Endothelial cell of umbilical vein (primary cell): ENCODE measurements around the gene PPP1R1A. TPM values are rescaled to one million over a fixed set of nuclear protein-coding genes. Genes with fewer than 3 reads are reported as not detected.

Experiments used
- BruUV-seq: library from RNA; stranded (reverse); fragments of 400-500 nt; replicated peaks from 2 replicates; lab custom pipeline; 2021; lab: Mats Ljungman, UMichigan
- CTCF ChIA-PET: fragments of 300-600, 350-600 bp; sonication (Branson Sonifier 250); formaldehyde crosslinking; loops from one replicate; lab custom pipeline; 2021; ENCODE audit warnings: antibody characterized with exemption, inconsistent platforms; lab: Charles Lee
- POLR2A ChIA-PET: fragments of 300-600, 350-600 bp; sonication (Branson Sonifier 250); formaldehyde crosslinking; loops from one replicate; lab custom pipeline; 2021; ENCODE audit warnings: antibody characterized with exemption, inconsistent platforms; lab: Charles Lee
- DNase-seq: peaks from one replicate; pipeline ENCODE4 v3.0.0-alpha.2; 2011; ENCODE audit warnings: low read depth, low spot score
- FAIRE-seq: peaks from 2 replicates; lab custom pipeline; 2011; peaks lifted over from hg19 to GRCh38; lab: Jason Lieb, UNC
- H2AFZ ChIP-seq: 2 replicates; pipeline ENCODE4 v1.6.0; 2012; ENCODE audit warnings: low read depth, low read length, control low read depth, inconsistent platforms
- H3K27ac ChIP-seq: 2 replicates; pipeline ENCODE4 v1.5.1; 2011; ENCODE audit warnings: low read depth, mild to moderate bottlenecking, control low read depth, low read length, moderate library complexity; ENCODE audit not compliant: insufficient read depth
- H3K27me3 ChIP-seq, 2 experiments: 2 replicates each; pipeline versions ENCODE4 v1.6.0 to v1.6.1; 2011; ENCODE audit warnings: low read length in 2 of 2, mixed read lengths in 1 of 2; ENCODE audit not compliant: control insufficient read depth in 2 of 2, insufficient read depth in 2 of 2
- H3K36me3 ChIP-seq, 2 experiments: 2 replicates in 1 of 2; 3 replicates in 1 of 2; pipeline ENCODE4 v1.5.1; 2011; ENCODE audit warnings: low read length in 2 of 2, mild to moderate bottlenecking in 1 of 2, moderate library complexity in 1 of 2; ENCODE audit not compliant: control insufficient read depth in 2 of 2, insufficient read depth in 2 of 2; ENCODE audit errors: extremely low read depth in 1 of 2
- H3K4me1 ChIP-seq: 3 replicates; pipeline ENCODE4 v1.5.1; 2011; ENCODE audit warnings: mild to moderate bottlenecking, low read length; ENCODE audit not compliant: control insufficient read depth, insufficient read depth; ENCODE audit errors: extremely low read depth
- H3K4me2 ChIP-seq: 2 replicates; pipeline ENCODE4 v1.6.1; 2011; ENCODE audit warnings: low read length, control low read depth, mixed read lengths; ENCODE audit not compliant: insufficient read depth
- H3K4me3 ChIP-seq, 3 experiments: fragments of 200-600 bp in 1 of 3; sonication (generic), shearing (Covaris generic) in 1 of 3; replicated peaks in 1 of 3; 2 replicates each; pipeline ENCODE4 v1.5.1; 2011 to 2016; ENCODE audit warnings: control low read depth in 3 of 3, low read length in 3 of 3, mild to moderate bottlenecking in 2 of 3, inconsistent platforms in 1 of 3, low read depth in 1 of 3, moderate library complexity in 1 of 3; ENCODE audit not compliant: insufficient read depth in 1 of 3
- H3K79me2 ChIP-seq: 2 replicates; pipeline ENCODE4 v1.6.0; 2012; ENCODE audit warnings: low read length, inconsistent platforms; ENCODE audit not compliant: control insufficient read depth, insufficient read depth
- H3K9ac ChIP-seq: replicated peaks from 2 replicates; pipeline ENCODE3; 2011; ENCODE audit warnings: low read length, control low read depth; ENCODE audit not compliant: insufficient read depth; ENCODE audit errors: extremely low read depth
- H3K9me1 ChIP-seq: replicated peaks from 3 replicates; pipeline ENCODE4 v1.6.0; 2011; ENCODE audit warnings: mild to moderate bottlenecking, low read length; ENCODE audit not compliant: control insufficient read depth, insufficient read depth; ENCODE audit errors: extremely low read depth
- H3K9me3 ChIP-seq: replicated peaks from 2 replicates; pipeline ENCODE4 v1.5.1; 2012; ENCODE audit warnings: low read length, inconsistent platforms; ENCODE audit not compliant: control insufficient read depth, insufficient read depth
- H4K20me1 ChIP-seq: replicated peaks from 2 replicates; pipeline ENCODE3; 2011; ENCODE audit warnings: mild to moderate bottlenecking, low read length; ENCODE audit not compliant: control insufficient read depth, insufficient read depth; ENCODE audit errors: extremely low read depth
- CTCF ChIP-seq, 2 donors: IDR thresholded peaks; 1 replicate in 1 of 2; 2 replicates in 1 of 2; pipeline ENCODE4 v1.5.1; 2011; ENCODE audit warnings: low read length in 2 of 2, mild to moderate bottlenecking in 2 of 2, moderate library complexity in 2 of 2, control low read depth in 1 of 2, inconsistent platforms in 1 of 2, low read depth in 1 of 2; ENCODE audit not compliant: insufficient read depth in 1 of 2; ENCODE audit errors: extremely low read depth in 1 of 2
- FOS ChIP-seq: IDR thresholded peaks from 2 replicates; pipeline ENCODE4 v1.6.1; 2011; ENCODE audit warnings: mild to moderate bottlenecking, low read length, moderate library complexity, borderline replicate concordance; ENCODE audit not compliant: insufficient read depth
- MAX ChIP-seq: IDR thresholded peaks from 2 replicates; pipeline ENCODE4 v1.6.1; 2011; ENCODE audit not compliant: insufficient read depth, insufficient read length
- POLR2AphosphoS5 ChIP-seq: IDR thresholded peaks from 2 replicates; pipeline ENCODE4 v1.6.1; 2012; ENCODE audit warnings: low read depth, mild to moderate bottlenecking, control low read depth, low read length, moderate library complexity; ENCODE audit not compliant: insufficient read depth
- dilution Hi-C: fragments of 300-500 bp; cut with MboI; formaldehyde crosslinking; loops from one replicate; pipeline ENCODE4 v1.15.0; 2019; ENCODE audit warnings: low sequenced_read_pairs; ENCODE audit not compliant: extremely low pct_ligation_motif_present
- intact Hi-C: fragments of 100-400 bp; cut with micrococcal nuclease; formaldehyde crosslinking; loops from one replicate; pipeline ENCODE4 v1.10.0; 2022
- polyA plus RNA-seq, 4 experiments: library from polyadenylated mRNA; depleted of rRNA in 3 of 4; stranded (reverse) in 3 of 4; unstranded in 1 of 4; fragments of >200 nt; gene quantifications; 2 replicates each; pipeline versions ENCODE4 v1.2.1 to v1.2.3, GENCODE V29; 2011 to 2012; ENCODE audit warnings: missing spikeins in 1 of 4
- total RNA-seq: library from RNA; stranded (reverse); gene quantifications from 2 replicates; pipeline ENCODE4 v1.2.3, GENCODE V29; 2021

PPP1R1A gene
- total and polyA plus RNA-seq, 2 donors (not counting 3 experiments of a cell fraction or from before 2014, with no cell fraction given): not detected

GRCh38 chr12:54569072-54569471, 19.4 kb downstream of the PPP1R1A start:
- intact Hi-C loops (no loop called here), dilution Hi-C loops (no loop called here)
- POLR2A ChIA-PET: no interaction called here
- Histone ChIP-seq H3K9me1 (no peaks in the 10 kb centered on the region), H3K4me2 (no peak overlapping the region), H2AFZ (no peak overlapping the region), H4K20me1 (no peaks in the 10 kb centered on the region), H3K27me3 (peaks cover 19 to 20% of the 10 kb centered on the region in 2 experiments), H3K27ac (no peak overlapping the region), H3K9me3 (no peaks in the 10 kb centered on the region), H3K4me3 (no peak overlapping the region), H3K36me3 (no peaks in the 10 kb centered on the region), H3K9ac (no peak overlapping the region), H3K79me2 (no peaks in the 10 kb centered on the region), H3K4me1 (no peaks in the 10 kb centered on the region)
- CTCF ChIA-PET: no interaction called here
- TF ChIP-seq MAX: no peak
- no peak for TF ChIP-seq POLR2AphosphoS5
- no TSS peak for BruUV-seq
- DNase-seq (no peak), FAIRE-seq (no peak)

DNA sequence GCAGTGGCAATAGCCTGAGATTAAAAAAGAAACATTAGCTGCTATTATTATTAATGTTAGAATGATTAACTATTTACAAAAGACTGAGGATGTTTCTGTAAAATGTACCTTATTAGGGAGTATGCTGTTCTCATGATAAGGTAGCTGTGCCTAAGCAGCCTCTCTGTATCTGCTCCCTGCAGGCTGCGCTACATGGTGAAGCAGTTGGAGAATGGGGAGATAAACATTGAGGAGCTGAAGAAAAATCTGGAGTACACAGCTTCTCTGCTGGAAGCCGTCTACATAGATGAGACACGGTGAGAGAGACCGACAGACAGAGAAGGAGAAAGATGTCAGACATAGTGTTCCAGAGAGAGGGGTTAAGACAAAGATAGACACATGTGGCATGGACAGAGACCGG, 21.7 kb downstream of the PPP1R1A start:
- TF ChIP-seq FOS (no peak), CTCF (IDR thresholded peaks at IDR 0.05; ENCODE audit: extremely low read depth in 1 of 2, insufficient read depth in 1 of 2, low read depth in 1 of 2, low read length in 2 of 2) (no peak), POLR2AphosphoS5 (no peak)
- intact Hi-C loops (no loop called here), dilution Hi-C loops (no loop called here)
- Histone ChIP-seq H3K79me2 (no peaks in the 10 kb centered on the region), H3K27ac (no peak overlapping the region), H3K27me3 (peaks cover 19 to 26% of the 10 kb centered on the region in 2 experiments), H4K20me1 (no peaks in the 10 kb centered on the region), H3K9me1 (no peaks in the 10 kb centered on the region), H3K36me3 (no peaks in the 10 kb centered on the region), H3K4me1 (no peaks in the 10 kb centered on the region), H3K9me3 (no peaks in the 10 kb centered on the region), H3K9ac (no peak overlapping the region), H2AFZ (no peak overlapping the region), H3K4me3 (no peak overlapping the region), H3K4me2 (no peak overlapping the region)
- no TSS peak for BruUV-seq
- POLR2A ChIA-PET: no interaction called here
- no peak for DNase-seq
- FAIRE-seq: no peak
- CTCF ChIA-PET: interaction anchor here (1.0 to 5.1 kb wide), 3 partner anchors 12 to 40 kb away, joined by 3 to 30 read pairs (median 7); no protein-coding TSS in a partner anchor
